ENCODE measurements around the gene IL3. TPM values are rescaled to one million over a fixed set of nuclear protein-coding genes. Genes with fewer than 3 reads are reported as not detected.

IL3 gene
- total and polyA plus RNA-seq, 11 donors, result not detected

DNA sequence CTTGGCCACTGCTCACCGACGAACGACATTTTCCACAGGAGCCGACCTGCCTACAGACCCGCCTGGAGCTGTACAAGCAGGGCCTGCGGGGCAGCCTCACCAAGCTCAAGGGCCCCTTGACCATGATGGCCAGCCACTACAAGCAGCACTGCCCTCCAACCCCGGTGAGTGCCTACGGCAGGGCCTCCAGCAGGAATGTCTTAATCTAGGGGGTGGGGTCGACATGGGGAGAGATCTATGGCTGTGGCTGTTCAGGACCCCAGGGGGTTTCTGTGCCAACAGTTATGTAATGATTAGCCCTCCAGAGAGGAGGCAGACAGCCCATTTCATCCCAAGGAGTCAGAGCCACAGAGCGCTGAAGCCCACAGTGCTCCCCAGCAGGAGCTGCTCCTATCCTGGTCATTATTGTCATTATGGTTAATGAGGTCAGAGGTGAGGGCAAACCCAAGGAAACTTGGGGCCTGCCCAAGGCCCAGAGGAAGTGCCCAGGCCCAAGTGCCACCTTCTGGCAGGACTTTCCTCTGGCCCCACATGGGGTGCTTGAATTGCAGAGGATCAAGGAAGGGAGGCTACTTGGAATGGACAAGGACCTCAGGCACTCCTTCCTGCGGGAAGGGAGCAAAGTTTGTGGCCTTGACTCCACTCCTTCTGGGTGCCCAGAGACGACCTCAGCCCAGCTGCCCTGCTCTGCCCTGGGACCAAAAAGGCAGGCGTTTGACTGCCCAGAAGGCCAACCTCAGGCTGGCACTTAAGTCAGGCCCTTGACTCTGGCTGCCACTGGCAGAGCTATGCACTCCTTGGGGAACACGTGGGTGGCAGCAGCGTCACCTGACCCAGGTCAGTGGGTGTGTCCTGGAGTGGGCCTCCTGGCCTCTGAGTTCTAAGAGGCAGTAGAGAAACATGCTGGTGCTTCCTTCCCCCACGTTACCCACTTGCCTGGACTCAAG is 14.6 kb downstream of the IL3 start:
- WGBS, 4 donors, result 80 to 87% (median 86%) methylated on average over 11 to 16 of the region's 16 CpGs
- ATAC-seq, result no peak
- H3K4me3 ChIP-seq, result no peak overlapping the region
- TF ChIP-seq POLR2A (IDR thresholded peaks at IDR 0.05), result no peak
- TF ChIP-seq, protein P1, sequence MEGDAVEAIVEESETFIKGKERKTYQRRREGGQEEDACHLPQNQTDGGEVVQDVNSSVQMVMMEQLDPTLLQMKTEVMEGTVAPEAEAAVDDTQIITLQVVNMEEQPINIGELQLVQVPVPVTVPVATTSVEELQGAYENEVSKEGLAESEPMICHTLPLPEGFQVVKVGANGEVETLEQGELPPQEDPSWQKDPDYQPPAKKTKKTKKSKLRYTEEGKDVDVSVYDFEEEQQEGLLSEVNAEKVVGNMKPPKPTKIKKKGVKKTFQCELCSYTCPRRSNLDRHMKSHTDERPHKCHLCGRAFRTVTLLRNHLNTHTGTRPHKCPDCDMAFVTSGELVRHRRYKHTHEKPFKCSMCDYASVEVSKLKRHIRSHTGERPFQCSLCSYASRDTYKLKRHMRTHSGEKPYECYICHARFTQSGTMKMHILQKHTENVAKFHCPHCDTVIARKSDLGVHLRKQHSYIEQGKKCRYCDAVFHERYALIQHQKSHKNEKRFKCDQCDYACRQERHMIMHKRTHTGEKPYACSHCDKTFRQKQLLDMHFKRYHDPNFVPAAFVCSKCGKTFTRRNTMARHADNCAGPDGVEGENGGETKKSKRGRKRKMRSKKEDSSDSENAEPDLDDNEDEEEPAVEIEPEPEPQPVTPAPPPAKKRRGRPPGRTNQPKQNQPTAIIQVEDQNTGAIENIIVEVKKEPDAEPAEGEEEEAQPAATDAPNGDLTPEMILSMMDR (IDR thresholded peaks at IDR 0.05), result no peak
- intact Hi-C loops (cut with DNase I), result no loop called here
- H3K9me3 ChIP-seq, result no peaks in the 10 kb centered on the region
- DNase-seq, result no peak
- no peak overlapping the region for H3K27ac ChIP-seq
- H3K4me1 ChIP-seq, result peaks cover 0 to 6% (median 0%) of the 10 kb centered on the region in 12 donors
- H3K27me3 ChIP-seq, result no peaks in the 10 kb centered on the region
- H3K36me3 ChIP-seq, result no peaks in the 10 kb centered on the region

DNA sequence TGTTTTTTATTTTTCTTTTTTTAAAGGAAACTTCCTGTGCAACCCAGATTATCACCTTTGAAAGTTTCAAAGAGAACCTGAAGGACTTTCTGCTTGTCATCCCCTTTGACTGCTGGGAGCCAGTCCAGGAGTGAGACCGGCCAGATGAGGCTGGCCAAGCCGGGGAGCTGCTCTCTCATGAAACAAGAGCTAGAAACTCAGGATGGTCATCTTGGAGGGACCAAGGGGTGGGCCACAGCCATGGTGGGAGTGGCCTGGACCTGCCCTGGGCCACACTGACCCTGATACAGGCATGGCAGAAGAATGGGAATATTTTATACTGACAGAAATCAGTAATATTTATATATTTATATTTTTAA is 15.2 kb downstream of the IL3 start:
- no peak for DNase-seq
- no peak for ATAC-seq

GRCh38 chr5:132076202-132076830 is 15.9 kb downstream of the IL3 start:
- DNase-seq, result no peak
- Histone ChIP-seq H3K27ac (no peak overlapping the region), H3K27me3 (no peaks in the 10 kb centered on the region), H3K4me1 (peaks cover 0 to 6% (median 0%) of the 10 kb centered on the region in 12 donors), H3K9me3 (no peaks in the 10 kb centered on the region), H3K4me3 (no peak overlapping the region), H3K36me3 (no peaks in the 10 kb centered on the region)
- TF ChIP-seq, protein P1 (IDR thresholded peaks at IDR 0.05), result no peak
- TF ChIP-seq POLR2A (IDR thresholded peaks at IDR 0.05), result no peak
- WGBS, 4 donors, result 93 to 95% (median 95%) methylated on average over 11 of the region's 11 CpGs
- intact Hi-C loops (cut with DNase I), result no loop called here
- no peak for ATAC-seq

More for the DNA sequence above, 15.2 kb downstream of the IL3 start:
- Histone ChIP-seq H3K27me3 (no peaks in the 10 kb centered on the region), H3K9me3 (no peaks in the 10 kb centered on the region), H3K36me3 (no peaks in the 10 kb centered on the region), H3K4me3 (no peak overlapping the region), H3K27ac (no peak overlapping the region), H3K4me1 (peaks cover 0 to 6% (median 0%) of the 10 kb centered on the region in 12 donors)
- TF ChIP-seq, protein P1 (IDR thresholded peaks at IDR 0.05), result no peak
- no peak for TF ChIP-seq POLR2A (IDR thresholded peaks at IDR 0.05)
- intact Hi-C loops (cut with DNase I), result no loop called here
- WGBS, 4 donors, result 66 to 87% (median 84%) methylated on average over 2 of the region's 2 CpGs

- TF ChIP-seq POLR2A (IDR thresholded peaks at IDR 0.05), result no peak
- TF ChIP-seq, protein P1 (IDR thresholded peaks at IDR 0.05), result no peak
- ATAC-seq (no peak), DNase-seq (no peak)
- 93 to 98% (median 95%) methylated on average over 8 of the region's 8 CpGs for WGBS, 4 donors
- H3K36me3 ChIP-seq, result no peaks in the 10 kb centered on the region
- H3K9me3 ChIP-seq, result no peaks in the 10 kb centered on the region
- no peak overlapping the region for H3K27ac ChIP-seq
- H3K4me3 ChIP-seq, result no peak overlapping the region
- no peaks in the 10 kb centered on the region for H3K27me3 ChIP-seq
- H3K4me1 ChIP-seq, result peaks cover 0 to 6% (median 0%) of the 10 kb centered on the region in 12 donors
- intact Hi-C loops (cut with DNase I), result no loop called here
Observed at GRCh38 chr5:132076983-132077382, 16.5 kb downstream of the IL3 start.
